Activated CD4-positive, alpha-beta T cell treated with anti-CD3 and anti-CD28 coated beads for 36 hours (primary cell): Measurements from ENCODE around the gene ADGRG3. TPM values are rescaled to one million over a fixed set of nuclear protein-coding genes. Genes with fewer than 3 reads are reported as not detected.
A peak's percentile ranks its signal among the peaks of the same experiment; 100 is the strongest.

Experiments
- ATAC-seq: fragments of 200-7000 bp; cut with Tn5 transposase; one replicate; pipeline ENCODE4 v1.10.0; 2021; ENCODE audit warnings: mild to moderate bottlenecking, moderate library complexity
- CTCF ChIA-PET: fragments of 350-600 bp; sonication (Branson Sonifier 250); formaldehyde crosslinking; loops from one replicate; lab custom pipeline; 2021; ENCODE audit warnings: antibody characterized with exemption; lab: Charles Lee
- POLR2A ChIA-PET: fragments of 350-600 bp; sonication (Branson Sonifier 250); formaldehyde crosslinking; loops from one replicate; lab custom pipeline; 2021; ENCODE audit warnings: antibody characterized with exemption, inconsistent platforms; lab: Charles Lee
- DNase-seq: peaks from one replicate; pipeline ENCODE4 v3.0.0-alpha.2; 2020
- H3K27ac Mint-ChIP-seq: one replicate; pipeline ENCODE4 v1.8.0; 2021; ENCODE audit warnings: mixed read lengths
- H3K27me3 Mint-ChIP-seq: one replicate; pipeline ENCODE4 v1.8.0; 2021; ENCODE audit warnings: mixed read lengths
- H3K36me3 Mint-ChIP-seq: one replicate; pipeline ENCODE4 v1.8.0; 2021; ENCODE audit warnings: low read depth, mixed read lengths
- H3K4me1 Mint-ChIP-seq: one replicate; pipeline ENCODE4 v1.8.0; 2021; ENCODE audit warnings: mixed read lengths
- H3K4me3 Mint-ChIP-seq: one replicate; pipeline ENCODE4 v1.8.0; 2021; ENCODE audit warnings: mild to moderate bottlenecking, moderate library complexity, mixed read lengths
- H3K9me3 Mint-ChIP-seq: one replicate; pipeline ENCODE4 v1.8.0; 2021; ENCODE audit warnings: low read depth, mixed read lengths
- intact Hi-C, 2 experiments: fragments of 100-400 bp; cut with DNase I in 1 of 2; cut with micrococcal nuclease in 1 of 2; formaldehyde crosslinking; loops; one replicate each; pipeline versions ENCODE4 v1.14.2 to v1.15.1; 2022 to 2024; cut with DNase I, micrococcal nuclease
- total RNA-seq, 2 experiments: library from RNA; stranded (reverse); gene quantifications; one replicate each; pipeline ENCODE4 v1.2.3, GENCODE V29; 2021

Gene ADGRG3
- total RNA-seq, 2 experiments from 2014 or later = not detected

DNA sequence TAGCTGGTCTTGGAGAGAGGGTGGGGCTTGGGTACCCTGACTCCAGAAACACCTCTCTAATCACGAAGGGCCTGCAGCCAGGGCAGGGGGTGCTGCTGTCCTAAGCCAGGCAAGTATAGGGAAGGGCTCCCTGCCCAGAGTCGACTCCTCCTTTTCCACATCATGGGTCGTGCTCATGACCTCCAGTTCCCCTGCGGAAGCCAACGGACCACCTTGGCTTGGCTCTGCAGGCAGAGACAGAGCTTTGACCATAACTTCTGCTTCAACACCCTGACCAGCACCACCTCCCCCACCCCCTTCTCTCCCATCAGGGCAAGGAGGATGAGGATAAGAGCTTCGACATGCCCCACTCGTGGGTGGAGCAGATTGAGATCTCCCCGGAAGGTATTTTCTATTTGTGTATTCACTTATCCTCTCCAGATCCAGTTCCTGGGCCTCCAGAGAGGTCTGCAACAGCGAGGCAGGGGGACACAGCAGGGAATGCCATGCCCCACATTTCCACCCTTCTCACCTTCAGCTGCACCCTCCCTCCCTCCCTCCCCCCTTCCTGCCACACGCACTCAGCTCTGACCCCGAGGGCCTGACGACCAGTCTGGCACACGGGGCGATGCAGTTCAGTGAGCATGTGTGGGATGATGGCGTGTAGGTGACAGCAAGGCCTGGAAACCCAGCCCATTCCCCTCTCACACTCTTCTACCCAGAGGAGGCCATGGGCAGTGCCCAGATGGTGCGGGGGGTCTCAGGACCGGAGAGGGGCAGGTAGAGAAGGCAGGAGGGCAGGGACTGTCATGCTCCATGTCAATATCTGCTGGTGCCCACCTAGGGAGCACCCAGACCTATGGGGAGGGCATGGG is 53.5 kb downstream of the ADGRG3 start:
- no peak overlapping the region for H3K4me3 Mint-ChIP-seq
- no peaks in the 10 kb centered on the region for H3K27me3 Mint-ChIP-seq
- CTCF ChIA-PET = interaction anchor here (0.7 to 1.1 kb wide), 2 partner anchors 14 to 76 kb away, joined by 3 to 5 read pairs; partner anchors contain the start of gene KATNB1
- ATAC-seq = no peak
- intact Hi-C loops = loop anchor here (5.0 kb wide), 2 partner anchors 74 to 144 kb away; no protein-coding TSS in a partner anchor
- no peaks in the 10 kb centered on the region for H3K36me3 Mint-ChIP-seq
- no peaks in the 10 kb centered on the region for H3K9me3 Mint-ChIP-seq
- POLR2A ChIA-PET = no interaction called here
- H3K4me1 Mint-ChIP-seq = no peaks in the 10 kb centered on the region
- DNase-seq = no peak
- H3K27ac Mint-ChIP-seq = no peak overlapping the region

DNA sequence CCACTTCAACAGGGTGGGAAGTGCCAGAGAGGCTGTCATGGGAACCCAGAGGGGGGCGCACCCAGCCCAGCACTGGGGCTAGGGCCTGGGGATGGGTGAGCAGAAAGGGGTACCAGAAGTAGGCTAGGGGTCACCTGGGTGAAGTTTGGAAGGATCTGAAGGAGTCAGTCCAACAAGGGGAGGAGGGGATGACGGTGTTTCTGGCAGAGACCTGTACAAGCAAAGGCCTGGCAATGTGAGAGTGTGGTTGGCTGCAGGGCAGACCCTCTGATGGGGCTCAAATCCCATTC is 54.0 kb downstream of the ADGRG3 start:
- intact Hi-C loops = loop anchor here (5.0 kb wide), 2 partner anchors 75 to 145 kb away; no protein-coding TSS in a partner anchor
- no peaks in the 10 kb centered on the region for H3K27me3 Mint-ChIP-seq
- no peaks in the 10 kb centered on the region for H3K4me1 Mint-ChIP-seq
- H3K27ac Mint-ChIP-seq = no peak overlapping the region
- no peaks in the 10 kb centered on the region for H3K36me3 Mint-ChIP-seq
- no peaks in the 10 kb centered on the region for H3K9me3 Mint-ChIP-seq
- CTCF ChIA-PET = no interaction called here
- POLR2A ChIA-PET = no interaction called here
- DNase-seq (no peak), ATAC-seq (no peak)
- H3K4me3 Mint-ChIP-seq = no peak overlapping the region

DNA sequence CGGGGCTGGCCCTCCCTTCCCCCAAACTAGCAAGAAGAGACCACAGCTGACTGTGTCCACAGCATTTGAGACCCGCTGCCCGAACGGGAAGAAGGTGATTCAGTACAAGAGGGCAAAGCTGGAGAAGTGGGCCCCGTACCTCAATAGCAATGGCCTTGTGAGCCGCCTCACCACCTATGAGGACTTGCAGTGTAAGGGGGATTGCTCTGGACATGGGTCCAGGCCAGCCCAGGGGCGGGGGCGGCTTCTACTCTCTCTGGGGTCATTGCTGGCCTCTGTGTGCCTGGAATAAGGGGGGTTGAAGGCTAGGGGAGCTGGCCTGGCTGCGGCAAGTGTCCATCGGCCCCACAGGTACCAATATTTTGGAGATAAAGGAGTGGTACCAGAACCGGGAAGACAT is 54.5 kb downstream of the ADGRG3 start:
- intact Hi-C loops = loop anchor here (5.0 kb wide), 2 partner anchors 75 to 145 kb away; no protein-coding TSS in a partner anchor
- no peak for ATAC-seq
- DNase-seq = no peak

DNA sequence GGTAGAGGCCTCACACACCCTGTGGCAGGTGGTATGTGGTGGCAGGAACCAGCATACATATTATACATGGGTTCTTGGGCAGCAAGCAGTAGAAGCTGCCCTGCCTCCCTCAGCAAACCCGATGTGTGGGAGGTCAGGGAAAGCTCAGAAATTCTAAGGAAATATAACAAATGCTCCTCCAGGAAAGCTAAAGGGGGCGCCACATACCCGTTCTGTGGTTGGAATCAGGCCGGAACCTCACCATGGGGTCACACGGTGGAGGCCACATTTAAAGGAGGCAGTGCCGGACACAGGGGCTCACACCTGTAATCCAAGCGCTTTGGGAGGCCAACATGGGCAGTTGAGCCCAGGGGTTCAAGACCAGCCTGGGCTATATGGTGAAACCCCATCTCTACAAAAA is 55.1 kb downstream of the ADGRG3 start:
- no peaks in the 10 kb centered on the region for H3K36me3 Mint-ChIP-seq
- POLR2A ChIA-PET = no interaction called here
- H3K4me3 Mint-ChIP-seq = no peak overlapping the region
- H3K27ac Mint-ChIP-seq = no peak overlapping the region
- H3K27me3 Mint-ChIP-seq = no peaks in the 10 kb centered on the region
- ATAC-seq (no peak), DNase-seq (no peak)
- H3K9me3 Mint-ChIP-seq = no peaks in the 10 kb centered on the region
- intact Hi-C loops = loop anchor here (5.0 kb wide), 2 partner anchors 76 to 146 kb away; no protein-coding TSS in a partner anchor
- no peaks in the 10 kb centered on the region for H3K4me1 Mint-ChIP-seq
- CTCF ChIA-PET = interaction anchor here (0.6 kb wide), 1 partner anchor 96 kb away, joined by 3 read pairs; no protein-coding TSS in a partner anchor

More for the DNA sequence above, 54.5 kb downstream of the ADGRG3 start:
- H3K27ac Mint-ChIP-seq = no peak overlapping the region
- H3K4me3 Mint-ChIP-seq = no peak overlapping the region
- CTCF ChIA-PET = interaction anchor here (0.6 kb wide), 1 partner anchor 96 kb away, joined by 3 read pairs; no protein-coding TSS in a partner anchor
- H3K27me3 Mint-ChIP-seq = no peaks in the 10 kb centered on the region
- H3K4me1 Mint-ChIP-seq = no peaks in the 10 kb centered on the region
- no peaks in the 10 kb centered on the region for H3K36me3 Mint-ChIP-seq
- no peaks in the 10 kb centered on the region for H3K9me3 Mint-ChIP-seq
- POLR2A ChIA-PET = no interaction called here

- ChIA-PET POLR2A (no interaction called here), CTCF (interaction anchor here (1.9 kb wide), 1 partner anchor 11 kb away, joined by 9 read pairs; the partner anchor contains the start of gene KATNB1)
- ATAC-seq (no peak), DNase-seq (no peak)
- Mint-ChIP-seq H3K27ac (no peak overlapping the region), H3K36me3 (no peaks in the 10 kb centered on the region), H3K9me3 (no peaks in the 10 kb centered on the region), H3K4me3 (no peak overlapping the region), H3K4me1 (no peaks in the 10 kb centered on the region), H3K27me3 (no peaks in the 10 kb centered on the region)
- intact Hi-C loops = loop anchor here (5.0 kb wide), 2 partner anchors 77 to 147 kb away; no protein-coding TSS in a partner anchor
Measured at GRCh38 chr16:57724531-57724930, 56.4 kb downstream of the ADGRG3 start.

- H3K27ac Mint-ChIP-seq = no peak overlapping the region
- no peak overlapping the region for H3K4me3 Mint-ChIP-seq
- H3K36me3 Mint-ChIP-seq = no peaks in the 10 kb centered on the region
- CTCF ChIA-PET = interaction anchor here (1.9 kb wide), 1 partner anchor 10 kb away, joined by 9 read pairs; the partner anchor contains the start of gene KATNB1
- no peak for DNase-seq
- POLR2A ChIA-PET = no interaction called here
- H3K27me3 Mint-ChIP-seq = no peaks in the 10 kb centered on the region
- no peaks in the 10 kb centered on the region for H3K9me3 Mint-ChIP-seq
- intact Hi-C loops = no loop called here
- peak; percentile 45 for ATAC-seq
- no peaks in the 10 kb centered on the region for H3K4me1 Mint-ChIP-seq
Measured at GRCh38 chr16:57725151-57725550, 57.0 kb downstream of the ADGRG3 start.

GRCh38 chr16:57725554-57725953 is 57.4 kb downstream of the ADGRG3 start:
- ChIA-PET POLR2A (no interaction called here), CTCF (interaction anchor here (1.9 kb wide), 1 partner anchor 10 kb away, joined by 9 read pairs; the partner anchor contains the start of gene KATNB1)
- no peak overlapping the region for H3K4me3 Mint-ChIP-seq
- no peak overlapping the region for H3K27ac Mint-ChIP-seq
- no peaks in the 10 kb centered on the region for H3K4me1 Mint-ChIP-seq
- no peaks in the 10 kb centered on the region for H3K9me3 Mint-ChIP-seq
- no peaks in the 10 kb centered on the region for H3K36me3 Mint-ChIP-seq
- intact Hi-C loops = no loop called here
- H3K27me3 Mint-ChIP-seq = no peaks in the 10 kb centered on the region
- ATAC-seq (no peak), DNase-seq (no peak)

GRCh38 chr16:57725976-57726375 is 57.9 kb downstream of the ADGRG3 start:
- no peak overlapping the region for H3K27ac Mint-ChIP-seq
- ChIA-PET CTCF (no interaction called here), POLR2A (no interaction called here)
- H3K27me3 Mint-ChIP-seq = no peaks in the 10 kb centered on the region
- H3K36me3 Mint-ChIP-seq = no peaks in the 10 kb centered on the region
- no peaks in the 10 kb centered on the region for H3K9me3 Mint-ChIP-seq
- ATAC-seq (no peak), DNase-seq (no peak)
- intact Hi-C loops = no loop called here
- no peak overlapping the region for H3K4me3 Mint-ChIP-seq
- no peaks in the 10 kb centered on the region for H3K4me1 Mint-ChIP-seq

GRCh38 chr16:57726433-57726947 is 58.4 kb downstream of the ADGRG3 start:
- DNase-seq (no peak), ATAC-seq (no peak)
- intact Hi-C loops = no loop called here
- no peak overlapping the region for H3K27ac Mint-ChIP-seq
- no peak overlapping the region for H3K4me3 Mint-ChIP-seq
- H3K9me3 Mint-ChIP-seq = no peaks in the 10 kb centered on the region
- H3K27me3 Mint-ChIP-seq = no peaks in the 10 kb centered on the region
- POLR2A ChIA-PET = no interaction called here
- CTCF ChIA-PET = interaction anchor here (1.4 kb wide), 1 partner anchor 9 kb away, joined by 3 read pairs; the partner anchor contains the start of gene KATNB1
- no peaks in the 10 kb centered on the region for H3K36me3 Mint-ChIP-seq
- no peaks in the 10 kb centered on the region for H3K4me1 Mint-ChIP-seq

DNA sequence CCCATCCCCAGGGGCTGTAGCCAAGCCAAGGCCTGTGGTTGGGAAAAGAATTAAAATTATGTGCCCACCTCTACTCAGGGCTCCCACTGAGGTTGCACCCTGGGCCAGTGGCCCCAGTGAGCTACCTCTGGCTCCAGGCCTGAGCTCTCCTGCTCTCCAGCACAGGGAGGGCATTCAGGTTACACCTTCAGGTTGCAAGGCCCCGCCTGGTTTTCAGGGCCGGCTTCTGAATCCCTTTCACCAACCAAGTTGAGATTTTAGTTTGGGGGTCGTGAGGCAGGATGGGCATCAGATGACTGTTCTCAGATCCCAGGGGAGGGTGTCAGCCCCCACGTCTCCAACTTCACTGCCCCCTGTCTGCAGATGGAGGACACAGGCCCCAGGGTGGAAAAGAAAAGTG is 59.5 kb downstream of the ADGRG3 start:
- DNase-seq (no peak), ATAC-seq (no peak)
- H3K4me3 Mint-ChIP-seq = no peak overlapping the region
- ChIA-PET POLR2A (no interaction called here), CTCF (interaction anchor here (1.4 kb wide), 1 partner anchor 8 kb away, joined by 3 read pairs; the partner anchor contains the start of gene KATNB1)
- H3K27ac Mint-ChIP-seq = no peak overlapping the region
- no peaks in the 10 kb centered on the region for H3K4me1 Mint-ChIP-seq
- no peaks in the 10 kb centered on the region for H3K27me3 Mint-ChIP-seq
- H3K36me3 Mint-ChIP-seq = peaks cover under 1% of the 10 kb centered on the region
- intact Hi-C loops = no loop called here
- H3K9me3 Mint-ChIP-seq = peaks cover 3% of the 10 kb centered on the region

DNA sequence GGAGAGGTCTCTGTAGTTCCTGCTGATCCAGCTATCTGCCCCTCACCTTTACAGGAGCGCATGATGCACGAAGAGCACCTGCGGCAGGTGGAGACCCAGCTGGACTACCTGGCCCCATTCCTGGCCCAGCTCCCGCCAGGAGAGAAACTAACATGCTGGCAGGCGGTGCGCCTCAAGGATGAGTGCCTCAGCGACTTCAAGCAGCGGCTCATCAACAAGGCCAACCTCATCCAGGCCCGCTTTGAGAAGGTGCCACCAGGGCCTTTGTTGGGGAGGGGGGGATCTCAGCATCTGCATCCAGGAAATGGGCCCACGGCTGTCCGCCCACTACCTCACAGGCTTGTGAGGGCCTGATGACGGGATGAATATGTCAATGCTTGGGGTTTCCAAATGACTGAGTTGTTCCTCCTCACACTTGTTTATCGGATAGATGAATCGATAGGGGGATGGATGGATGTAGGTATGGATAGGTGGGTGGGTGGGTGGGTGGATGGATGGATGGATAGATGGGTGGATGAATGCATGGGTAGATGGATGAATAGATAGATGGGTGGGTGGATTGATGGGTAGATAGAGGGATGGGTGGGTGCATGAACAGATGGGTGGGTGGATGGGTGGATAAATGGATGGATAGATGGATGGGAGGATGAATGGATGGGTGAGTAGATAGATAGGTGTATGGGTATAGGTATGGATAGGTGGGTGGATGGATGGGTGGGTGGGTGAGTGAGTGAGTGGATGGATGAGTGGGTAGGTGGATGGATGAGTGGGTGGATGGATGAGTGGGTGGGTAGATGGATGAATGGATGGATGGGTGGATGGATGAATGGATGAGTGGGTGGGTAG is 60.5 kb downstream of the ADGRG3 start:
- H3K27me3 Mint-ChIP-seq = no peaks in the 10 kb centered on the region
- ATAC-seq = peak; percentile 40
- no peak overlapping the region for H3K27ac Mint-ChIP-seq
- no peaks in the 10 kb centered on the region for H3K4me1 Mint-ChIP-seq
- no peak overlapping the region for H3K4me3 Mint-ChIP-seq
- CTCF ChIA-PET = interaction anchor here (0.6 kb wide), 1 partner anchor 577 kb away, joined by 3 read pairs; no protein-coding TSS in a partner anchor
- peaks cover 10% of the 10 kb centered on the region for H3K9me3 Mint-ChIP-seq
- peak; percentile 45 for DNase-seq
- peaks cover 8% of the 10 kb centered on the region for H3K36me3 Mint-ChIP-seq
- intact Hi-C loops = no loop called here
- POLR2A ChIA-PET = no interaction called here
